Measurements from ENCODE around the gene HOXB5.
A peak's percentile ranks its signal among the peaks of the same experiment; 100 is the strongest.

Gene HOXB5

DNA sequence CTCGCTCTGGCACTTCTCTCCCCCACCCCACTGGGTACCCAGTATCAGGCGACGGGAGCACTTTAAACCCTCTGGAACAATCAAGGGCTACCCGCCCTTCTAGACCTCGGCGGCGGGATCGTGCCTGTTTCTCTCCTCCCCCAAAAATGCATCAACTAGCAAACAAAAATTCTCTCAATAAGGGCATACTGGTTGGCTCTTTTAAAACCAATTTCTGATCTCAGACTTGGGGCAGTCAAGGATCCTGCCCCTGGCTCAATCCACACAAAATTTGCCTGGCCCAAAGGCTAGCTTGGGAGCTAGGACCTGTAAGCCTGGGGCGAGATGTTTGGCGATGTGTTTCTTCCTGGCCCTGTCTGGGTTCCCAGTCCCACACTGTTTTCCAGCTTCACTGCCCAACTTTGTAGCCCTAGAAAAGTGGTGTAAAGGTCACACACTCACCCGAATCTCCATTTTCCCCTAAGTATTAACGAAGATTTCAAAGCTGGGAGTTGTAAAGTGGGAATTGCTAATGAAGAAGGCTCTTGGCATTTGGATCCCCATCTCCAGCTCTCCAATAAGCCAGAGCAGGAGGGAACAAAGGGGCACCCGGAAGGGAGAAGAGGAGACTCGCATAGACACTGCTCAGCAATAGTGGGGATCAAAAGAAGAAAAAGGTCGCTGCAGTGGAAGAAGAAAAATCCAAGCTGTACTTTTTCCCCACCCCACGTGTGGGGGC is 34.3 kb downstream of the HOXB5 start:
- DNase-seq (ENCODE audit: low read depth in 2 of 2): no peak

DNA sequence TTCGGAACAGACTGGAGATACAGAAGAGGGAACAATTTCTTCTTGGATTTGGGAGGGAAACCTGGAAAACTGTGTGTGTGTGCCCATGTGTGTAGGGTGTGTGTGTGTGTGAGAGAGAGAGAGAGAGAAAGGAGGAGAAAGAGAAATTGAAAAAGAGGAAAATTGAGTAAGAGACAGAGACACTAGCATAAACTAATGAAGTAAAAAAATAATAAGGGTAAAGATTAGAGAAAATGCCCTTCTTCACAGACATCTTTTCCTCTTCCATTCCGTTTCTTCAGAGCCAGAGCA is 34.8 kb downstream of the HOXB5 start:
- DNase-seq (ENCODE audit: low read depth in 2 of 2): no peak

DNA sequence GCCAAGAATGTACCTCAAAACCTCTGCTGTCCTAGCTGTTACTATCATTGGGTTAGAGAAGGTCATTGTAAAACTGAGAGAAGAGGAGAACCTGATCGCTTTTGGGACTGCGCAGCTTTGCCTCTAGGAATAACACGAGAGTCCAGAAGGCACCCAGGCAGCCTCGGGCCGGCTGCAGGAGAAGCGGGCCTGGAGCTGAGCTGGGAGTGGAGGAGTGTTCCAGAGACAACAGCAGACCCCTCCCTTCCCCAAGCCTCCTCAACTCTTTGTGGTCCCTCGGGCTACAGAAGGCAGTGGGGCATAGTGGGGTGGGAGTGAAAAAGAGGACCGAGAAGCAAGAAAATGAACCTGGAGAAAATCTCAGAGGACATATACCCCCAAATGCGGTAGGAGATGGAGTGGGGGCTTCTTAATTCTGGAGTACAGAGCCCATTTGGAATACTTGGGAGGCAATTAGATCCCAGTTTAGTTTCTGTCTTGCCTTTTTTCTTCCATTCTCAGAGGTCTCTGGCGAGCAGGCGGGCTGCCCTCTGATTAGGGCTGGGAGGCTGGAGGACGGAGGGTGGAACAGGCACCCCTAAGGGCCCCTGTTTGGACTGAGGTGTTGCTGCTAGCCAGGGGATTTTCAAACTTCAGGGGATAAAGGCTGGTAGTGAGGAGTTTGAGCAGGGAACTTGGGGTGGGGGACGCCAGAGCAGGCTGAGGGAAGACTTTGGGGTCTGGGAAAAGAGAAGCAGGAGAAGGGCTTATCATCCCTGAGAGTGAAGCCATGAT is 35.3 kb downstream of the HOXB5 start:
- no peak for DNase-seq (ENCODE audit: low read depth in 2 of 2)

DNA sequence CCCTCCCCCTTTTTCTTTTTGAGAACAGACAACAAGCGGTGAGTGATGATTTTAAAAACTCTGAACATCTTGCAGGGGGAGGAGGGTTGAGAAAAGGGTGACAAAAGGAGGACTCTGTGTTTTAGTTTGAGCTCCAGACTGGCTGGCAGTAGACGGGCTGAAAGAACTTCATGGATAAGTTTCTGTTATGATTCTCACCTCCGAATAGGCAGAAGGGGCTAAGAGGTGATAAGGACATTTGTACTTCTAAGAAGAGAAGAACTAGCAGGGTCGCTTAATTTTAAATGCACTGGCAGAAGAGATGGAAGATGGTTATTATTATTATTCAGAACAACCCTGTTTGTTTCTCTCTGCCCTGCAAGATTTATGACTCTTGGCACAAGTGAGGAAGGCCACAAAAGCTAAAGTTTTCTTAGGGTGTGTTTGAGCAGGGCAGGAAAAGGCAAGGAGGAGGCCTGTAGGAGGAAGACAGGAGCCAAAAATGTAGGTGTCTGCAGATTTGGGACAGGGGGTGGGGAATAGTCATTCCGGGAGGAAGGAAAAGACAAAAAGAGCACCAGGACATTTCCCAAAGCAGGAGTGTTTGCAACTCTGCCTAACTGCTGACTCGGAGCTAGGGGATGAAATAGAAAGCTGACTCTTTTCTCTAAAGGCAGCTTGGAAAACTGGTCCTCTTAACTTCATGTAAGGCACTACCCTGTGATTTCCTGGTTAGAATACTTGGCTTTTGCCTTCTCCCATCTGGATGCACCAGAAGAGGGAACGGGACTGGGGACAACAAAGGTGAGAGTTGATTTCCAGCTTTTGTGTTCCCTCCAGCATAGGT is 36.8 kb downstream of the HOXB5 start:
- no peak for DNase-seq (ENCODE audit: low read depth in 2 of 2)

DNA sequence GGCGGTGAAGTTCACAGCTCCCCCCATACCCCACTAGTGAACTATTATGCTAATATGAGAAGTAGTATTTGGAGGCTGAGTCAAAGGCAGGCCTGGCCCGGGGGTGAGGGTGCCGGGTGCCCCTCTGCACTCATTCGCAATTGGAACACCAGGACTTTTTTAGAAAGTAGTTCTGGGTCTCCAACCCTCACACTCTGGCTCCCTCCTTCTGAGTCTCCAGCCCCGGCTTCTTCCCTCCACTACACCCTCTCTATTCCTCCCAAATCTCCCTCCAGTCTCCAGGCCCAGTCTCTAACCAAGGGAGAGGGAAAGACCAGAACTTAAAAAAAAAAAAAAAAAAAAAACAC is 37.4 kb downstream of the HOXB5 start:
- no peak for DNase-seq (ENCODE audit: low read depth in 2 of 2)

DNA sequence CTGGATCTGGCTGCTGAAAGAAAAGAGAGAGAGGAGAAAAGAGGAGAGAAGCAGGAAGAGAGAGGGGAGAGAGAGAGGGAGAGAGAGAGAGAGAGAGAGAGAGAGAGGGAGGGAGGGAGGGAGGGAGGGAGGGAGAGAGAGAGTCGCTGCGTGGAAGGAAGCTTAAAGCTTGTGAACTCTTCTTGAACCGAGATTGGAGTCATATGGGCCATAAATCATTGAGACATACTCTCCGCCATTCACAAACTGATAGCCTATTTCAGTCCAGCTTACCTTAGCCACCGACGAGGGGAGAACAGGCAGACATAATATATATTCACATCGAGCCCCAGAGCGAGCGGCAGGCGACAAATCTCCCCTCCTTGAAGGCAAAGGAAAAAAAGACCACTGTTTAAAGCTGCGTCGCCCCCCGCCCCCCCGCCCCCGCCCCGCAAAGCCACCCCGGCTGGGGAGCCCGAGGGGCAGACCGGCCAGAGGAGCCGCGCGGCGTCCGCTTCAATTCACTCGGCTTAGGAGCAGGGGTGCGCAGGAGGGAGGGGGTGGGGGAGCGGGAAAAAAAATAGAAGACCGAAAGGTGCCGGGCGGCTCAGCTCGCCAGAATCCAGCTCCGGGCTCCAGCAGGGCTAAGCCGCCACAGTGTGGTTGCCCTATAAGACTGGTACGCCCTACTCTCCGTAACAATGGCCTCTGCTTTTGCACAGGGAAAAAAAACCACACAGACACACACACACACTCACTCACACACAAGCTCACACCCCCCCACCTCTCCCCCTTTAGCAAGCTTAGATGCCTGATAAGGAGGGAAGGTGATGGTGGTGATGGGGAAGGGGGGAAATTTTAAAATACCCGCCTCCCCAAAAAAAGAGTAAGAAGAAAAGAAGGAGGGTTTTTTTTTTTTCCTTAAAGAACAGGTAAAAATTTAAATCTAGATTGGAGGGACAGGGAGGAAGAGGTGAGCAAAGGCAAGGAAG is 38.0 kb downstream of the HOXB5 start:
- DNase-seq (ENCODE audit: low read depth in 2 of 2): peak; percentile 91 to 92

DNA sequence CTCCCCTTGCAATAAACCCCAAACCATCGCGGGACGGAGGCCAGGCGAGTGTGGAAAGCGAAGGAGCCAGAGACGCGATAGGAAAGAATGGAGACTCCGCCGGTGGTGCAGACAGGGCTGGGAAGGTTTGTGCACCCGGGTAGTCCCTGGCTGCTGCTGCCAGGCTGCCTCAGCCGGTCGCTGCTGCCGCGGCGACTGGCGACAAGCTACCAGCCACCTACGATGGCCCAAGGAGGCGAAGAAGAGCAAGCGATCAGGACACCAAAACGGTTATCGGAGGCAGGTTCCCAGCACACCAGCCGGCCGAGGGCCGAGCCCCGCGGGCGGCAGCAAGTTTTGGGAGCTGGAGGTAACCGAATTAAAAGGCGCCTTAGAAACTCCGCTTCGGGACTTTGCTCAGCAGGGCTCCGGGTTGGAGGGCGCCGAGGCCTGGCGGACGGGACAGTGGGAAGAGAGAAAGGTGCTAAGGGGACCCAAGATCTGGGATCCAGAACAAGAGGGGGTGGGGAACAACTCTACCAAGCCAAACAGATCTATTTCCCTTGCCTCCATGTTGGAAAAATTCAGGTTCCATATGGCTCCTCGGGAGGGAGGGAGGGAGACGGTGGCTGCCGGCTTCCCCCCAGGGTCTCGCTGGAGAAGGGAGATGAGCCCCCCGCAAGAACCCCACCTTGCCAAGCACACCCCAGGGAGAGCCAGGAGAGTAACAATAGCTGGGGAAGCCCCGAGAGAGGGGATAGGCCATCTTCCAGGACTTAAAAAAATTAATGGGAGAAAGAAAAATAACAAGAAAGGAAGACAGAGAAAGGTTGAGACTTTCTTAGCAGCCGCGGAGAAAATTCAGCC is 38.9 kb downstream of the HOXB5 start:
- DNase-seq (ENCODE audit: low read depth in 2 of 2): no peak

DNA sequence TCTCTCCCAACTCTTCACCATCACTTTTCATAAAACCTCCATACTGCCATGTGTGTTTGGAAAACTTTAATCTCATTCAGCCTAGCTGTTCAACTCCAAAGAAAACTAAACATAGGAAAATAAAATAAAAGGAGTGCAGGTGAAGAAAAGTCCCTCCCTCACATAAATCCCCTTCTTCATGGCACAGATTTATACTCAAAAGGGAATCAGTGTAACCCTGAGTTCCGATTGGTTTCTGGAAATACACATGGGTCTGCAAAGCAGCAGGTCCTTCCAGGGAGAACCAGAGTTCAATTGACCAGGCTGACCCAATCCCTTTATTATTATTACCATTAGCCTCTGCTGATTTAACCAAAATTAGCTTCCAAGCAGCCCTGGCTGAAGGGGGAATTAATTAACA is 39.8 kb downstream of the HOXB5 start:
- DNase-seq (ENCODE audit: low read depth in 2 of 2): no peak

DNA sequence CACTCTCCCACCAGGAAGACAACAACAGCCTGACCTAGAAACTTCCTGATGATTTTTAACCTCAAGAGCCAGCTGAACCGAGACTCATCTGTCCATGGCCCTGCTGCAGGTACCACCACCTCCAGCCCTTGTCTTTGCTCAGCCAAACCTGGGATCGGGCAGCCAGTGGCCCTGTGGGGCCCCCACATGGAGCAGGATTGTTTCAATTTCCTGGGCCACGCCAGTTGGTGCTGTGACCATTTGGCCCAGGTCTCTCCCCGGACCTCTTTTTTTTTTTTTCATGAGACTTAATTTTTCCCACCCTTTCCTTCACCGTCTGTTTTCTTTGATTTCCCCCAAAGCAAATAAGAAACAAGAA is 40.4 kb downstream of the HOXB5 start:
- DNase-seq (ENCODE audit: low read depth in 2 of 2): no peak

DNA sequence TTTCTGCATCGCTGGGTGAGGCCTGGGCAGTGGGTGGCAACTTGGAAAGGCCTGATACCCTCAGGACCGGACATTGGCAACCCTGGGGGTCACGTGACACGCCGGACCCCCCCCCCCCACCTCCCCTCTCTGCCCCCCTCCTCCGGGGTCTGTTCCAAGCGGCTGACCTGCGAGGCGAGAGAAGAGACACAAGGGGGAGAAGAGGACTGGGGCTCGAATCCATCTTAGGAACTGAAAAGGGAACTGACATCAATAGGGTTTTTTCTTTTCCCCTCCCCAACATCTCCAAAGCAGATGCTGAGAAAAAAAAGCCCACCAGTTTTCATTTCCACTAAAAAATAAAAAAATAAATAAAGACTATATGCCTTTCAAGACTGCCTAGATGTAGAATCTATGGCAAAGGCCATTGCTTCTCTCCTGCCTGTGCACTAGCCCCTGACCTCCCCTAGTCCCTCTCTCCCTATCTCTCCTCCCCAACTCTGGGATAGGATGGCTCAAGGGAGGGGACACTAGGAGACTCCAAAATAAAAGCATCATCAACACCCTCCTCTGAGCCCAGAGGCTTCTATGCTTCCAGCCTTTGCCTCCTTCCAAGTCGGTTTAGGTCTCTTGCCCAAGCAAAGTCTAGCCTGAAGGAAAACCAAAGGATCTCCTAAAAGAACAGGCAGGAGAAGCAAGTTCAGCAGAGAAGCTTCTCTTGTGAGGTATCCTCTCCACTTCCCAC is 41.0 kb downstream of the HOXB5 start:
- DNase-seq (ENCODE audit: low read depth in 2 of 2): no peak

DNA sequence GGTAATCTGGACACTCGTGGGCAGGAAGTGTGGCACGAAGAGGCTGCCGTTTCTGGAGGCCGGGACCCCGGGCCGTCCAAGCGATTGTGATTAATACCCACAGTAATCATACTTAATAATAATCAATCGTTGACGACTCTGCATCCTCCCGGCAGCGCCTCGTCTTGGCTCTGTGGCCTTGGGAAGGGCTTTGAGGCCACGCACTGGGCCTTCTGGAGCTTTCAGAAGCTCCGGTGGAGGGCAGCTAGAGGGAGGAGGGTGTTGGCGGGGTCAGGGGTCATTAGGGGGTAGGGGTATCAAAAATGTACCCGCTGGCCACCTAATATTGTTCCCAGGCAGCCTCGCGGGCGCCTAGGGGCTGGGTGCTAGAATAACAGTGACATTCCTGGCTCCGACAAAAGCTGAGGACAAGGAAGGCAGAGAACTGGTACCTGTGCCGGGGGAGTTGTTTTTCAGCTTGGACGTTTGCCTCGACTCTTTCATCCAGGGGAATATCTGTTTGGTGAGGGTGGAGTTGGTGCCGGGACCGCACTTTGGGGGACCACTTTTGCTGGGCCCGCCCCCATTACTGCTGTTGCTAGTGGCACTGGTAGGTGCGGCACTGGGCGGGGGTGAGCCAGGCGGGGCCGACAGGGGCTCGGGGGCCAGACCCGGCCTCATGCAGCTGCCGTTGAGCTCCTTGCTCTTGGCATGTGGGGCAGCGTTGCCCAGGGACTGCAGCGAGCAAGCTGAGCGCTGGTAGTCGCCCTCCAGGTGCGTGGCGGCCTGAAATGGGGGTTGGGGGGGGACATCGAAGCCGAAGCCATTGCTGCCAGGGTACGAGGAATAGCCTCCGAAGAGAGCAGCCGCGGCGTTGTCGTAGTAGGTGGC is 41.7 kb downstream of the HOXB5 start:
- DNase-seq (ENCODE audit: low read depth in 2 of 2): no peak

DNA sequence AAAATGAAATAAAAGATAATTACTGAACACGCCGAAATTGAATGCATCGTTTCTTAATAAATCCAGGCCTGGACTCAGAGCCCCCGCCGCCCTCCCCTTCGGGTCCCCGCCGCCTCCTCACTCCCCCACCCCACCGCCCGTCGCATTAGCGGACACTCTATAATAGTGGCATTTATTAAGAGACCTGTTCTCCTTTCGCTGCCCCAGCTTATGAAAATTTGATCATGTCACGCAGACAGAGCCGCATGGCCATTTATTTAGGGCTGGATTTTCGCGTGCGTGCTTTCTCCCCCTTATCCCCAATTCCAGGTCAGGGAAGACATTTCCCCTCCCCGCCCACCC is 42.4 kb downstream of the HOXB5 start:
- DNase-seq (ENCODE audit: low read depth in 2 of 2): no peak

DNA sequence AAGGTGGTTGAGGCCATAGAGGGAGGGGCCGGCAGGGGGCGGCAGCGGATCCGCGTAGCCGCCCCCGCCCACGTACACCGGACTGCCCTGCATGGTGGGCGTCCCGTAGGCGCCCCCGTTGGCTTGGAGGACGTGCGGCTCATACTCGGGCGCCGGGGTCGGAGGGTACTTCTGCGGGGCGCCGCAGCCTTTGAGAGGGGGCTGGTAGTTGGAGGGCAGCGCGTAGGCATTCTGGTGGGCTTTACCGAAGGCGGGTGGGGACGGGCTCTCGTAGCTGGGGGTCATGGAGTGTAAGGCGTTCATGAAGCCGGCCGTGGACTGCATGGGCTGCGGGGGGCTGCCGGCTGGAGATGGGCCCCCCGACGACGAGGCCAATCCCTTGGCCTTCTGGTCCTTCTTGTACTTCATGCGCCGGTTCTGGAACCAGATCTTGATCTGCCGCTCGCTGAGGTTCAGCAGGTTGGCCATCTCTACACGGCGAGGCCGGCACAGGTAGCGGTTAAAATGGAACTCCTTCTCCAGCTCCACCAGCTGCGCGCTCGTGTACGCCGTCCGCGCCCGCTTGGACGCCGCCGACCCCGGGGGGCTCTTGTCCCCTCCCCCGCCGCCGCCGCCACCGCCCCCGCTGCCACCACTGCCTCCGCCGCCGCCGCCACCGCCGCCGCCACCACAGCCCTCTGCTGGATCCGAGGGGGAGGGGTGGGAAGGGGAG is 42.9 kb downstream of the HOXB5 start:
- DNase-seq (ENCODE audit: low read depth in 2 of 2): no peak

DNA sequence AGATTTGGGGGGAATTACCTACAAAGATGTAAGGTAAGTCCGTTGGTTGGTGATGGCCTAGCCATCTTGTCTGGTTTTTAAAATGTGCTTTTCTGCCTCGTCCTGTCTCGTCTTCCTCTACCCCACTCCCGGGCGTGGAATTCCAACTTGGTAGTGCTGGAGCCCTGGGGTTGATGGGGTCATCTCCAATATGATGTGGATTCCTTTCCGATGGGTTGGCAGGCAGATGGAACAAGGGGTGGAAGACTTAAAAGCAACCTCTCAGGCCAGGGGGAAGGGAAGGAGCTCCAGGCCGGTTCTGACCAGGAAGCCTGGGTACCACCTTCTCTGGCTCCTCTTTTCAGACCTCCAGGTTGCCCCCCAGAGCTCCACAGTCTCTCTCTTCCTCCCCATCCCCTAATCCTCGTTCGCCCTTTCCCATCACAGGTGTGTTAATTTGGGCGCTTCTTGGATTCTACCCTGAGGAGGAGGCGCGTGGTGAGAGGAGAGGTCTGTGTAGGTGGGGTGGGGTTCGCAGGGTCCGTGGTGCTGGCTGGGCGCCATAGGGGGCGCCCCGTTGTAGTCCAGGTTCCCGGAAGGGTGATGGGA is 43.6 kb downstream of the HOXB5 start:
- no peak for DNase-seq (ENCODE audit: low read depth in 2 of 2)

DNA sequence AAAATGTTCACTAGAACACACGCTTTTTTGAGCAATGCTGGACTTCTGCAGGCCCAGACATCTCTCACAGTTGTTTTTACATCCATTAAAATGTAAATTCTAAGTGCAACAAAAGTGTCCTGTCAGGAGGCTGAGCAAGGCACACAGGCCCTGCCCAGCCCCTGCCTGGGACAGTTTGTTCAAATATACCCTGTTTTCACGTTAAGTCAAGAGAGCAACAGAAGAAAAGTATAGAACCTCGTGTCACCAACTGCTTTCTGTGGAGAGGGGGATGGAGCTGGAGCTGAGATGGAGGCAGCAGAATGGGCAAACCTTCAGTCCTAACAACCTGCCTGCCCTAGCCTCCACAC is 44.3 kb downstream of the HOXB5 start:
- no peak for DNase-seq (ENCODE audit: low read depth in 2 of 2)

DNA sequence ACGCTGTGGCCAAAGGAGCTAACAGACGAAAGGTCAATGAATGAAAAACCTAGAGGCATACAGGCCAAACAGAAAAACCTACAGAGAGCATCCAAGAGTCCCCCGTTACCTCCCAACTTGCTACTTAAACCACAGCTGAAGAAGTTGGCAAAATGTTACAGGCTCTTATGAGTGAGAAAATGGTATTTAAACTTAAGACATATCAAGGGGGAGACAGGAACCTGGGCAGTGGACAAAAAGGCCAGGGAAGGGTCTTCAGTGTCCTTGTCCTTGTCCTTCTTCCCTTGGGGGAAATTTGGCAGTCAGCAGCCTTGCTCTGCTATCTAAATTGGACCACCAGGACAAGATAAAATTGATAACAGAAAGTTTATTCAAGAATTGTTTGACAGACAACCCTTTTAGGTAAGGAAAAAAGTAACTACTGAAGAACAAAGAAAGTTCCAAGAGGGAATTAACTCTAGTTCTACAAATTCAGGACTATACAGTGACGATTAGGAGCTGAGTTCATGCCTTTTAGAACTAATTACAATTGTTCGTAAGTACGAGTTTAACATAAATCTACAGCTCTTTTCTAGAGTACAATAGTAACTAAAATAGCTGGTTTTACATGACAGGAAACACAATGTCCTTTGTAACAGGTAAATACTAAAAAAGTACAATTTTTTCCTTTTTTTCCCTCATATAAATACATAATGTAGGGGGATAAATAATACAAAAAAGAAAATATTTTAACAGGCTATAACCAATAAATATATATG is 44.9 kb downstream of the HOXB5 start:
- no peak for DNase-seq (ENCODE audit: low read depth in 2 of 2)

DNA sequence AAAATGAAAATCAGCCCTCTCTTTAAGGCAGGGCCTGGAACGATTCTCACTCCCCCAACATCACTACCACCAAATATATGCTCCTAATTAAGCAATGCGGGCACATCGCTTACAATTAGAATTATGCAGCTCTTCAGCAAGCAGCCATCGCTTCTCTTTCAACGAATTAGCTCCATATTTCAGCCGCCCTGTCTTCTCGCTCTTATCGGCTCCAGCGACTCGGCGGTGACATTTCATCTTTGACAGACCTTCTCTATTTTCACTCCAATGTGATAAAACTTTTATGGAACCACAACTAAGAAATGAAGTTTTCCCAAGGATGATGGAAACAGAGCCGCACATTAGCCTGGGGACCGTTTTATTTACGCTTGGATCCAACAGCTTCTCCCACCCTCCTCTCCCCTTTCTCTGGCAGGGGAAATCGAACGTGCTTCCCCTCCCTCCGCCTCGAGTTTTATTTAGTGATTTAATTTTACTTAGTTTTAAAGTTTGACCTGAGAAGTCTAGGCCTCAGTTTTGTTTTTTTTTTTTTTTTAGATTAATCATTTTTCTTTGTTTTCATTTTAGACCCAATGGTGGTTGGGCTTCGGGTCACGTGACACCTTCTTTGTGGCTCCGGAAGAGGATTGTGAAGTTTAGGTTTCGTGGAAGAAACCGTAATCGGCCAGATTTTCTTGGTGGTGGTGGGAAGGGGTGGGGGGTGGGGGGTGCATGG is 45.6 kb downstream of the HOXB5 start:
- no peak for DNase-seq (ENCODE audit: low read depth in 2 of 2)

Measured in fibroblast of skin of left biceps (primary cell).